ENCODE results near the gene ARID2. TPM values are rescaled to one million over a fixed set of nuclear protein-coding genes. Genes with fewer than 3 reads are reported as not detected.

Gene ARID2
- total and polyA plus RNA-seq, 9 of the 15 experiments (the other 6 are each of a cell fraction or from before 2014, with no cell fraction given) = 13.4 to 41.6 (median 29.4) TPM

- ATAC-seq (no peak), DNase-seq (ENCODE audit: extremely low read depth in 1 of 4, low spot score in 3 of 4) (no peak), FAIRE-seq (no peak)
- Histone ChIP-seq H3K79me2 (ENCODE audit: control insufficient read depth, insufficient read depth, low read length) (no peaks in the 10 kb centered on the region), H3K36me3 (ENCODE audit: control insufficient read depth, insufficient read depth, low read length) (peaks cover 31% of the 10 kb centered on the region), H3K9ac (ENCODE audit: insufficient read depth in 1 of 2, low read depth in 2 of 2, low read length in 2 of 2) (no peak overlapping the region), H2AFZ (ENCODE audit: low read depth, low read length) (no peak overlapping the region), H3K4me3 (no peak overlapping the region), H3K9me3 (replicated peaks; ENCODE audit: control insufficient read depth, insufficient read depth, low read depth, low read length) (no peaks in the 10 kb centered on the region), H4K20me1 (replicated peaks; ENCODE audit: control insufficient read depth, insufficient read depth, low read length) (no peaks in the 10 kb centered on the region), H3K4me1 (replicated peaks in 1 of 2; ENCODE audit: control insufficient read depth in 2 of 2, insufficient read depth in 2 of 2, low read length in 2 of 2) (no peaks in the 10 kb centered on the region), H3K9me1 (ENCODE audit: control insufficient read depth, insufficient read depth, low read length) (no peaks in the 10 kb centered on the region), H3K4me2 (ENCODE audit: insufficient read depth, low read length) (no peak overlapping the region), H3K27ac (ENCODE audit: extremely low read depth, low read depth, low read length) (no peak overlapping the region), H3K27me3 (ENCODE audit: control insufficient read depth in 2 of 2, insufficient read depth in 2 of 2, low read length in 2 of 2) (no peaks in the 10 kb centered on the region)
- in situ Hi-C loops (cut with MboI) (no loop called here), intact Hi-C loops (cut with micrococcal nuclease) (no loop called here)
- CTCF ChIA-PET (ENCODE audit: low intra/inter-chr PET ratio) = no interaction called here
- 84% methylated on average over 3 of the region's 5 CpGs for WGBS (ENCODE audit: insufficient coverage, low coverage, missing lambda C conversion rate)
- POLR2A ChIA-PET = interaction anchor here (0.8 kb wide), 1 partner anchor 15 kb away, joined by 3 read pairs; no protein-coding TSS in a partner anchor
- BruUV-seq (replicated peaks) = no TSS peak
- TF ChIP-seq ARID3B (CRISPR knock-in tag; IDR thresholded peaks at IDR 0.05; ENCODE audit: borderline replicate concordance) = no peak
- no peak for TF ChIP-seq SREBF1 (IDR thresholded peaks at IDR 0.05; ENCODE audit: borderline replicate concordance, low read depth, low read length)
- no peak for TF ChIP-seq PPARD (CRISPR knock-in tag; IDR thresholded peaks at IDR 0.05)
- no peak for TF ChIP-seq MYNN (IDR thresholded peaks at IDR 0.05)
- no peak for TF ChIP-seq MYNN (CRISPR knock-in tag; IDR thresholded peaks at IDR 0.05)
- no peak for TF ChIP-seq PHF21A (IDR thresholded peaks at IDR 0.05; ENCODE audit: borderline replicate concordance, low read depth)
- TF ChIP-seq KLF6 (CRISPR knock-in tag; IDR thresholded peaks at IDR 0.05; ENCODE audit: borderline replicate concordance) = no peak
- no peak for TF ChIP-seq ZKSCAN8 (CRISPR knock-in tag; IDR thresholded peaks at IDR 0.05)
- no peak for TF ChIP-seq ZNF408 (CRISPR knock-in tag; IDR thresholded peaks at IDR 0.05; ENCODE audit: low read depth)
- no peak for TF ChIP-seq SRSF3 (IDR thresholded peaks at IDR 0.05; ENCODE audit: insufficient read depth, low read length)
- no peak for TF ChIP-seq POLR2H (tag; IDR thresholded peaks at IDR 0.05; ENCODE audit: low read depth)
- no peak for TF ChIP-seq ARID4B (CRISPR knock-in tag; IDR thresholded peaks at IDR 0.05)
- no peak for TF ChIP-seq NCOA2 (IDR thresholded peaks at IDR 0.05; ENCODE audit: partially characterized antibody in 2 of 2)
Measured at GRCh38 chr12:45887544-45887943, 158.0 kb downstream of the ARID2 start.
